HG03103 (cell line): ENCODE measurements around the gene SSBP3.

Experiments used
- ATAC-seq: cut with Tn5 transposase; IDR thresholded peaks from one replicate; pipeline ENCODE4 v1.9.1; 2021; ENCODE audit warnings: low read depth; ENCODE audit not compliant: unreplicated experiment

Gene SSBP3

GRCh38 chr1:54335011-54335754 lies 71.0 kb downstream of the SSBP3 start:
- no peak for ATAC-seq

GRCh38 chr1:54332781-54333585 lies 73.2 kb downstream of the SSBP3 start:
- ATAC-seq = no peak

DNA sequence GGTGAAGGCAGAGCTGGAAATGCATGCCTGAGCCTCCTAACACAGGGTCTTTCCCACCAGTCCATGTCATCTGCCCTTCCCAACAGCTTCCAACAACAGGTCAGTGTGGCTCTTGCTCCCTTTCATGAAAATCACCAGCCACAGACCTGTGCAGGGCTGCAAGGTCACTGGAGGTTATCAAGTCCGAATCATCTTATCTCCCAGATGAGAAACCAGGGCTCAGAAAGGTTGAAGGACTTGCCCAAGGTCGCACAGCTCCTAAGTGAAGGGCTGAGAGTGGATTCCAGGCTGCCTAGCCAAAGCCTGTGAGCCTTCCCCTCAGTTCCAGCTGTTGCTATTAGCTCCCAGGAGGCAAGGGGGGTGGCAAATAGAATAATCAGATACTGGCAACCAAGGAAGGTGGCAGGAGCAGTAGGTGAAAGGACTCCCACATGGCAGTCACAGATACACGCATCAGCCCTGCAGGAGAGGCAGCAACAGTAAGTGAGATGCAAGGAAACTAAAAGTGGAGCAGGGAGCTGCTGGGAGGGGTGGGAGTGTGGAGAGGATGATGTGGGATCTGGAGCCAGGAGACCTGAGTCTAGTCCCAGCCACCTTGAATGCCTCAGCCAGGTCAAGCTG lies 74.2 kb downstream of the SSBP3 start:
- ATAC-seq = no peak

GRCh38 chr1:54331091-54331772 lies 75.0 kb downstream of the SSBP3 start:
- no peak for ATAC-seq

- ATAC-seq = no peak
Observed at GRCh38 chr1:54329312-54330003, 76.7 kb downstream of the SSBP3 start.

DNA sequence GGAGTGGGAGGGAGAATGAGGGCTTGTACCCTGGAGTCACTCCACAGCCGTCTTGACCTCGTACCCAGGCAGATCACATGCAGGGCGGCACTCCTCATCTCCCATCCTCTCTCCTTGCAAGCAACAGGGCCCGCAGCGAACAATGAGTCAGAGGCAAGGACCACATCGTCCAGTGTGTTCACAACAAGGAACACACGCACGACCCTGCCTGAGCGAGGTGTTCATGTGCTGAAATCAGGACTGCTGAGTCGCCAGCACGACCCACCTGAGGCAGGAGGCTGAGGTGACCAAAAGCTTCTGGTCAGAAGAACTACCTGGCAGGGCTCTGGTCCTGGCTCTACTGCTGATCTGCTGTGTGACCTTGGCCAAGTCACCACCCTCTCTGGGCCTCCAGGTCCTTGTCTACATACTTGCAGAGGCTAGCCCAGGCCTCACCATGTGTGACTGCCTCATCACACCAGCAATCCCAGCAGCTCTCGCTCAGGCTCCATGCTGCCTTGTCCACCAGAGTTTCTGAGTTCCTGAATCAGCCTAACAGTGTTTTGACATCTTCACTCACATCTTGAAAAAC lies 78.0 kb downstream of the SSBP3 start:
- ATAC-seq = no peak

DNA sequence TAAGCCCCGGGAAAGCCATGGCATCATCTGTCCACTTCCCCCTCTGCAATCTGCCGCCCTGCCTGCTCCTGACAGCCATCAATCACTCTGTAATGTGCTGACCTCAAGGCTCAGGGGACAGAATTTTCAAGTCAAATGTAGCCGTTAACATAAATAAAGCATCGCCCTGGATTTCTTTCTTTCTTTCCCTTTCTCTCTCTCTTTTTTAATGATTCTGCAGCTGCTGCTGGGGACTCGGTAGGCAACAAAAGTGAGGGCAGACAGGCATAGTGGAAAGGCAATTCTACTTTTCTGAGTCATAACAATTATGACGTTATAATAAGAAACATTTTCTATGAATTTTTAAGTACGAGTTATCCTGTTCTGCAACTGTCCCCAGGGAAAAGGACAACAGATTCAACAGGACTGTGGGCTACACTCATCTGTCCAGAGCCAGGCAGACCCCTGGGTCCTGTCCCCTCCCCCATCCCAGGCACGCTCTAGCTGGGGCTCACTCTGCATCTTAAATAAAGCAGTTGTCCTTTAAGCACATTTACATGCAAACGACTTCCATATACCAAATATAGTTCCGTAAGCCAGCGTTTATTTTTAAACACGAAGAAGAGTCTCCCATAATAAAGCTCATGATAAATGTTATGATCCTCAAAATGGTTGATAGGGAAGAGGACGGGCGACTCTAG lies 78.7 kb downstream of the SSBP3 start:
- ATAC-seq = no peak

GRCh38 chr1:54326543-54327385 lies 79.4 kb downstream of the SSBP3 start:
- ATAC-seq = no peak

DNA sequence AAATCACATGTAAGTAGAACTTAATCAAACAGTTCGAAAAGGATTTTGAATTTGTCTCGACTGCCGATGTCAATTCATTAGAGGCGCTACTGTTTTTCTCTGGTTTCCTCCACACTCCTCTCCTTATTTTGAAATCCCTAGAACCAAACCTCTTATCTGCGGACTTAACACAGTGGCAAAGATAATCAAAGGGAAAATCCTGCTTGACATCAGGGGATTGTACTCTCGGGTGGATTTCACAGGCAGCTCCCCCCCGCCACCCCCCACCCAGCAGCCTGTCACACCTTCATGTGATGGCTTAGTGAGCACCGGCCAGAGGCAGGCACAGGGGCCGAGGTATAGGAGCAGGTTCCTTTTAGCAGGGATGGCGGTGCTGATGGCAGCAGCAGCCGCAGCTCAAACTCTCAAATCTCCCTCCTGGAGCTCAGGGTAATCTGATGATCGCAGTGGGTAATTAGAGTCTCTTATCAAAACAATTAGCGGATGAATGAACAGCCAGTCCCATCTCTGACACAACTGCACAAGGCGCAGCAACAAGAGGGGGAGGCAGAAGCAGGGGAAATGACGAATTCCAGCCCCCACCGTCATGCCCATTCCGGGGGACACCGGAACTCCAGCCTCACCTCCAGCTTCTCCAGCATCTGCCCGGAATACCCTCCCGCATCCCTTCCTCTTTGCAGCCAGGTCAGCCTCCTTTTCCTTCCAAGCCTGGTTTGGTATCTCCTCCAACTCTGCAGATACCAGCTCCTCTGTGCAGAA lies 80.3 kb downstream of the SSBP3 start:
- ATAC-seq = no peak

GRCh38 chr1:54325284-54325683 lies 80.9 kb downstream of the SSBP3 start:
- ATAC-seq = no peak

DNA sequence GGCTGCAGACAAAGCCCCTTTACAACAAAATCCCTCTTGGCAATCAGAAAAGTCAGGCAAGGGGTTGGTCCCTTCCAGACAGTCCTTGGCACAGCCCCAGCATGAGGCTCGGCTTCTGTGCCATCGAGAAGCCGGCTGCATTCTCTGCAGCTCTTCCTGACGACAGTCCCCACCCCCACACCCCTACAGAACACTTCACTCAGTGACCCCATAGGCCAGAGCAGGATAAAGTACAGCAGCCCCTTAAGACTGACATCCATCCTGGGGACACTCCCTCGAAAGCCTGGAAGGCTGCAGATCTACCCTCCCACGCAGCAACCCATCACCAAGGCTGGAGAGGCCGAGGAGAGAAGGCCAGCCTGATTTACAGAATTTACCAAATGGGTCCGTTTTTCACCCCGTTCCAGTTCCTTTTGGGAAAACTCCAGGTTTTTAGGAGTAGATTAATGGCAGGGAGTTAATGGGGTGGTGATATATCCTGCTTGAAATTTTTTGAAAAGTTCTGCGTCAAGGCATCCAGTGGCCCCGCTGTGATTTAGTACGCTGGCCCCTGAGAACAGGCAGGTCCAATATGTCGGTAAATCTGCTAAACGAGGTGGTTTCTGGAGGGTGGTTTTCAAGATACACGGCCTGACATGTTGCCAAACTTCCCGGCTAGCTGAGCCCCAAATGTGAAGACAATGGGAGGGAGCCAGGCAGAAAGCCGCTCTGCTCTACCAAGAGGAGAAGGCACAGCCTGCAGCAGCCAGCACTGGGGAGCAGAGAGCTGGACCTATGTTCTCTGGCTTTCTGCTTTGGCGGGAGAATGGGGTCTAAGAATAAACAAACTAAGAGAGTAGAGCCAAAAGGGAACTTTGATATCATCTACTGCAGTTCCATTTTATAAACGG lies 81.7 kb downstream of the SSBP3 start:
- no peak for ATAC-seq

DNA sequence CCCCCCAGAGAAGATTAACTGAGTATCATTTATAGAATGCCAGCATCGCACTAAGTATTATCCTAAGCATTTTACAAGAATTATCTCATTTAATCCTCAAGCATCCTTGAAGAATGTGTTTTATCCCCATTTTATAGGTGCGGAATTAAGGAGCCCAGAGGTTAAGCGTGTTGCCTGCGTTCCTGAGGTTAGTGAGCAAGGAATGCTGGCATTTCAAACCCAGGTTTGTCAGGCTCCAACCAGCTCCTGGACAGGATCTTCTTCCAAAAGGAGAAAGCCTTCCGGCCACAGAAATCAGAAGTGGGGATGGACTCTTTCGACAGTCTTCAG lies 82.3 kb downstream of the SSBP3 start:
- no peak for ATAC-seq

DNA sequence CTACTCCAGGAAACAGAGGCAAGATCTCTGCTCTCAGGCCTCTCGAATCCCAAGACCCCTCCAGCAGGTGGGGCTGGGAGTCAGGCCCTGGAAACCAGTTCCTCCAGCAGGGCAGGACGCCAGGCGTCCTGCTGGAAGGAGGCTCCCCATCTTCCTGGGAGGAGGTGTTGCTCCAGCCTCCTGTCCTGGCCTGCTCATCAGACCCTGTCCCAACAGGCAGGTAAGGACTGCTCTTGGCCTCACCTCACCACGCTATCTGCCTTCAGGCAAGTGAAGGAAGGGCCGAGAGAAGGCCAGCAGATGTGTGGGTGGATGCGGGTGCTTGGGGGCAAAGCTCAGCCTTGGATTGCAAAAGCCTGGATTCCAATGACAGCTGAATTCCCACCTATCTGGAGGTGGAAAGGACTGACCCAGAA lies 82.9 kb downstream of the SSBP3 start:
- no peak for ATAC-seq

DNA sequence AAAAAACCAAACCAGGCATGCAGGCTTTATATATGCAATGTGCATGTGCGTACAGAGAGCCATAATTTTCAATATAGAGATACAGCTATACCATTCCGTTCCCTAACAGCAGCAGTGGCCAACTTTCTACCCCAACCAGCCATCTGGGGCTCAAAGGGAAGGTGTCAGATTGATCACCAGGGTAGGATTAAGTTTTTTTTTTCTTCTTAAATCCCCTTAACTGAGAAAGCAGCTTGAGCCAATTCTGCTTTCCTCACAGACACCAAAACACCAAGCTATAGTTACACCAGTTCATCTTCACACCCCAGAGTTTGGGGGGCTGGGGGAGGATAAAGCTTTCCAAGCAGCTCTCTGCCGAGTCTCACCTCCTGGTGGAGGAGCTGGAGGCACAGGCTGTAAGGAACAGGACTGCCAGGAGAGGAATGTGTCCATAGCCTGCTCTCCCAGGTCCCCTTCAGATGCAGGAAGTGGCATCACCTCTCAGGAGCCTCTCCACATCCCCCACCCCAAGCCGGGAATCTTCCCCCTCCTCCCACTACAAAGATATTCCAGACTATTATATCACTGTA lies 87.9 kb downstream of the SSBP3 start:
- no peak for ATAC-seq

GRCh38 chr1:54317084-54317483 lies 89.1 kb downstream of the SSBP3 start:
- ATAC-seq = no peak

DNA sequence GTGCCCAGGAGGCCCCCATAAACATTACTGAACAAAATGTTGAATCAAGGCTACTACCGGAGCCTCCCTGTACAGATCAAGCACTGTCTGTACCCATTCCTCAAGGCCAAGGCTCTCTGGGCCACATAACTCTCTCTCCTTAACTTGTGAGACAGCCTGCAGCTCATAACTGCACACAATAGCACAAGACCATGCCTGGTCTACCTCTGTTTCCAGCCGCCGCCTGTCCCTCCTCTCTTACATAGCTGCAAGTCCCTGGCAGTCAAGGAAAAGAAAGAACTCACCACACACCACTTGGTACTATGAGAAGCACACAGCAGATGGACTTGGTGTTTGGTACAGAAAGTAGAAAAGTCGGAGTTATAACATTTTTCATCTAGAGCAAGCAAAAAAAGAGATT lies 91.1 kb downstream of the SSBP3 start:
- no peak for ATAC-seq

DNA sequence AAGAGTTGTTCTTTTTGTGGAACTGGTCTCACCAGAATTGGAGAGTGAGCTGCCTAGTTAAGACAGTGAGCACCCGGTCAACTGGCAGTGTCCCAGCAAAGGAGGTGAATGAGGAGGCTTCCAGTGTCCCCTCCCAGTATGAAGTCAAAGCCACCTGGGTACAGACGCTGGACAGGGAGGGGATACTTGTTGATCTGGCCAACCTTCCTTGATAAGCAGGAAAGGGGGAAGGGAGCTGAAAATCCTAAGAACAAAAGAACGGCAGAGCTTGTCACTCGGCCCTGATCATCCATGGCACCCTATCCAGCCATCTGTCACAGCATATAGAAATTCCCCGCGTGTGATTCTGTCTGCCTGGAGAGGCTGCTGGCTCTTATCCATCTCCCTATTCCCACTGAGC lies 91.5 kb downstream of the SSBP3 start:
- ATAC-seq = no peak
